HepG2 (cell line): ENCODE results near the gene IGFALS.

Experiments used
- POLR2A ChIP-seq, 2 experiments: IDR thresholded peaks; 2 replicates each; pipeline ENCODE4 v1.6.1; 2011; ENCODE audit warnings: low read depth in 2 of 2, low read length in 2 of 2, mild to moderate bottlenecking in 1 of 2, moderate library complexity in 1 of 2; ENCODE audit not compliant: insufficient read depth in 1 of 2
- ZNF777 ChIP-seq: sonication (generic); formaldehyde crosslinking; IDR thresholded peaks from 2 replicates; pipeline ENCODE4 v1.4.0; 2020; ENCODE audit warnings: missing genetic modification reagents

- no peak for TF ChIP-seq ZNF777 (CRISPR knock-in tag)
- no peak for TF ChIP-seq POLR2A (IDR thresholded peaks at IDR 0.05; ENCODE audit: insufficient read depth in 1 of 2, low read depth in 2 of 2, low read length in 2 of 2)
Measured at GRCh38 chr16:1790261-1790610, 3.3 kb downstream of the IGFALS start.
